H1 (cell line): ENCODE data around the gene UFM1. TPM values are rescaled to one million over a fixed set of nuclear protein-coding genes. Genes with fewer than 3 reads are reported as not detected.

ENCODE experiments used
- CTCF ChIA-PET: fragments of 300-600 bp; sonication (Branson Sonifier 250); formaldehyde crosslinking; loops from one replicate; lab custom pipeline; 2021; ENCODE audit not compliant: partially characterized antibody; lab: Charles Lee
- POLR2A ChIA-PET: fragments of 300-600 bp; sonication (Branson Sonifier 250); formaldehyde crosslinking; loops from one replicate; lab custom pipeline; 2021; ENCODE audit warnings: inconsistent platforms; ENCODE audit not compliant: partially characterized antibody; lab: Charles Lee
- DNase-seq, 2 experiments: peaks; one replicate each; pipeline versions ENCODE4 v3.0.0 to v3.0.0-alpha.2; 2010 to 2022; ENCODE audit warnings: low spot score in 2 of 2, low read depth in 1 of 2, mixed read lengths in 1 of 2
- FAIRE-seq: peaks from 2 replicates; lab custom pipeline; 2011; peaks lifted over from hg19 to GRCh38; lab: Jason Lieb, UNC
- H2AFZ ChIP-seq: 2 replicates; pipeline ENCODE4 v1.8.1; 2012; ENCODE audit warnings: low read length, inconsistent platforms
- H2AK5ac ChIP-seq: 2 replicates; pipeline ENCODE4 v1.6.1; 2013; ENCODE audit warnings: low read depth, low read length
- H2BK120ac ChIP-seq: replicated peaks from 2 replicates; pipeline ENCODE3; 2013; ENCODE audit warnings: low read depth, low read length, inconsistent platforms
- H2BK12ac ChIP-seq: 2 replicates; pipeline ENCODE4 v1.6.1; 2013; ENCODE audit warnings: low read depth, low read length
- H2BK15ac ChIP-seq: 2 replicates; pipeline ENCODE4 v1.6.1; 2013; ENCODE audit warnings: low read length
- H2BK20ac ChIP-seq: 2 replicates; pipeline ENCODE4 v1.6.1; 2013; ENCODE audit warnings: low read length
- H2BK5ac ChIP-seq: 2 replicates; pipeline ENCODE4 v1.6.1; 2013; ENCODE audit warnings: low read depth, low read length
- H3K14ac ChIP-seq: 2 replicates; pipeline ENCODE4 v1.6.1; 2013; ENCODE audit warnings: inconsistent platforms; ENCODE audit not compliant: insufficient read length
- H3K18ac ChIP-seq: 2 replicates; pipeline ENCODE4 v1.6.1; 2013; ENCODE audit warnings: low read length; ENCODE audit errors: extremely low read depth
- H3K23ac ChIP-seq: 2 replicates; pipeline ENCODE4 v1.6.1; 2013; ENCODE audit warnings: inconsistent platforms; ENCODE audit not compliant: insufficient read length
- H3K23me2 ChIP-seq: 2 replicates; pipeline ENCODE4 v1.6.1; 2013; ENCODE audit warnings: low read depth, low read length
- H3K27ac ChIP-seq: 2 replicates; pipeline ENCODE4 v1.6.1; 2011; ENCODE audit warnings: low read depth, low read length, inconsistent platforms
- H3K27me3 ChIP-seq, 4 experiments: replicated peaks in 1 of 4; 1 replicate in 1 of 4; 2 replicates in 3 of 4; pipeline versions ENCODE4 v1.6.1 to v1.8.1; 2011 to 2013; ENCODE audit warnings: low read length in 3 of 4, mild to moderate bottlenecking in 3 of 4, inconsistent platforms in 2 of 4, mixed read lengths in 2 of 4, moderate library complexity in 1 of 4; ENCODE audit not compliant: control insufficient read depth in 3 of 4, insufficient read depth in 3 of 4; ENCODE audit errors: extremely low read depth in 1 of 4
- H3K36me3 ChIP-seq, 4 experiments: 2 replicates each; pipeline versions ENCODE4 v1.6.1 to v1.8.1; 2011 to 2013; ENCODE audit warnings: mild to moderate bottlenecking in 4 of 4, low read length in 3 of 4, moderate library complexity in 2 of 4, control low read depth in 1 of 4, inconsistent platforms in 1 of 4; ENCODE audit not compliant: insufficient read depth in 4 of 4, control insufficient read depth in 2 of 4
- H3K4ac ChIP-seq: replicated peaks from 2 replicates; pipeline ENCODE3; 2013; ENCODE audit warnings: low read length, low read depth, mixed read lengths, inconsistent platforms; ENCODE audit not compliant: insufficient read length
- H3K4me1 ChIP-seq, 4 experiments: replicated peaks in 1 of 4; 1 replicate in 1 of 4; 2 replicates in 3 of 4; pipeline versions ENCODE4 v1.6.1 to v1.8.1; 2011 to 2013; ENCODE audit warnings: low read length in 3 of 4, inconsistent platforms in 2 of 4, mixed read lengths in 1 of 4; ENCODE audit not compliant: insufficient read depth in 4 of 4, control insufficient read depth in 3 of 4
- H3K4me2 ChIP-seq, 2 experiments: 2 replicates each; pipeline versions ENCODE4 v1.6.1 to v1.8.1; 2011 to 2013; ENCODE audit warnings: low read depth in 2 of 2, low read length in 2 of 2, control low read depth in 1 of 2, inconsistent platforms in 1 of 2, mild to moderate bottlenecking in 1 of 2; ENCODE audit not compliant: insufficient read depth in 1 of 2
- H3K4me3 ChIP-seq, 4 experiments: fragments of 200-600, 300-600 bp in 1 of 4; sonication (generic), shearing (Covaris generic), sonication (Bioruptor Twin) in 1 of 4; 2 replicates each; pipeline versions ENCODE4 v1.5.1 to v1.8.1; 2011 to 2016; ENCODE audit warnings: low read length in 4 of 4, low read depth in 3 of 4, control low read depth in 2 of 4, inconsistent platforms in 2 of 4, mild to moderate bottlenecking in 2 of 4, mixed read lengths in 1 of 4, moderate library complexity in 1 of 4; ENCODE audit not compliant: insufficient read depth in 2 of 4; ENCODE audit errors: extremely low read depth in 1 of 4
- H3K56ac ChIP-seq: replicated peaks from 2 replicates; pipeline ENCODE3; 2013; ENCODE audit warnings: low read depth, mild to moderate bottlenecking, mixed read lengths, low read length, inconsistent platforms; ENCODE audit not compliant: insufficient read length
- H3K79me1 ChIP-seq: 2 replicates; pipeline ENCODE4 v1.6.1; 2013; ENCODE audit warnings: low read depth, low read length, control low read depth
- H3K79me2 ChIP-seq, 2 experiments: 2 replicates each; pipeline versions ENCODE4 v1.6.1 to v1.8.1; 2012 to 2013; ENCODE audit warnings: low read length in 2 of 2, mild to moderate bottlenecking in 2 of 2, inconsistent platforms in 1 of 2; ENCODE audit not compliant: insufficient read depth in 2 of 2, control insufficient read depth in 1 of 2
- H3K9ac ChIP-seq, 4 experiments: replicated peaks in 1 of 4; 1 replicate in 1 of 4; 2 replicates in 3 of 4; pipeline versions ENCODE4 v1.6.1 to v1.8.1; 2011 to 2013; ENCODE audit warnings: low read depth in 3 of 4, low read length in 3 of 4, control low read depth in 2 of 4, mild to moderate bottlenecking in 2 of 4, moderate library complexity in 2 of 4, inconsistent platforms in 1 of 4; ENCODE audit errors: extremely low read depth in 1 of 4
- H3K9me3 ChIP-seq, 2 experiments: 2 replicates each; pipeline versions ENCODE4 v1.6.1 to v1.8.1; 2012 to 2013; ENCODE audit warnings: mild to moderate bottlenecking in 2 of 2, moderate library complexity in 2 of 2, control low read depth in 1 of 2, inconsistent platforms in 1 of 2, low read depth in 1 of 2, low read length in 1 of 2, mixed read lengths in 1 of 2; ENCODE audit not compliant: insufficient read depth in 2 of 2
- H4K20me1 ChIP-seq, 2 experiments: replicated peaks in 1 of 2; 2 replicates each; pipeline versions ENCODE3 to v1.8.1; 2011 to 2013; ENCODE audit warnings: inconsistent platforms in 2 of 2, low read length in 2 of 2, mild to moderate bottlenecking in 1 of 2; ENCODE audit not compliant: insufficient read depth in 2 of 2, control insufficient read depth in 1 of 2
- H4K5ac ChIP-seq: 2 replicates; pipeline ENCODE4 v1.6.1; 2013; ENCODE audit warnings: low read length, low read depth, mixed read lengths, inconsistent platforms; ENCODE audit not compliant: insufficient read length
- H4K8ac ChIP-seq: 2 replicates; pipeline ENCODE4 v1.8.0; 2013; ENCODE audit warnings: mild to moderate bottlenecking, moderate library complexity, low read length, inconsistent platforms; ENCODE audit not compliant: insufficient read depth; ENCODE audit errors: extremely low read depth
- H4K91ac ChIP-seq: replicated peaks from 2 replicates; pipeline ENCODE3; 2013; ENCODE audit warnings: low read length, mixed read lengths, inconsistent platforms; ENCODE audit not compliant: insufficient read length
- CHD1 ChIP-seq: IDR thresholded peaks from 2 replicates; pipeline ENCODE4 v1.6.1; 2012; ENCODE audit warnings: low read depth, low read length, improper control_type of control experiment
- HDAC2 ChIP-seq, 2 experiments: fragments of 300-600 bp in 1 of 2; sonication (generic) in 1 of 2; IDR thresholded peaks; 2 replicates each; pipeline ENCODE4 v1.6.1; 2011 to 2012; ENCODE audit warnings: low read depth in 2 of 2, low read length in 2 of 2, mild to moderate bottlenecking in 2 of 2, moderate library complexity in 2 of 2, borderline replicate concordance in 1 of 2, inconsistent platforms in 1 of 2
- KDM1A ChIP-seq: fragments of 200-600, 300-600 bp; sonication (generic); IDR thresholded peaks from 2 replicates; pipeline ENCODE4 v1.7.1; 2016; ENCODE audit warnings: mild to moderate bottlenecking, low read length, borderline replicate concordance
- KDM5A ChIP-seq: fragments of 200-600 bp; IDR thresholded peaks from 2 replicates; pipeline ENCODE4 v1.7.1; 2012; ENCODE audit warnings: mild to moderate bottlenecking, low read length, inconsistent platforms, mixed read lengths
- MAFK ChIP-seq: IDR thresholded peaks from 2 replicates; pipeline ENCODE4 v1.6.1; 2012; ENCODE audit warnings: low read depth, mild to moderate bottlenecking, improper control_type of control experiment, low read length
- MAX ChIP-seq: IDR thresholded peaks from 2 replicates; pipeline ENCODE4 v1.6.1; 2012; ENCODE audit warnings: inconsistent platforms
- RAD21 ChIP-seq, 2 experiments: IDR thresholded peaks in 1 of 2; conservative IDR thresholded peaks in 1 of 2; 2 replicates each; pipeline ENCODE4 v1.6.1; 2011; ENCODE audit warnings: low read depth in 2 of 2, low read length in 2 of 2, improper control_type of control experiment in 1 of 2, inconsistent platforms in 1 of 2, mild to moderate bottlenecking in 1 of 2, moderate library complexity in 1 of 2
- RNF2 ChIP-seq: fragments of 200-900, 300-1000 bp; sonication (generic); IDR thresholded peaks from 2 replicates; pipeline ENCODE4 v1.7.1; 2016; ENCODE audit warnings: borderline replicate concordance, low read depth, mild to moderate bottlenecking, antibody characterized with exemption, low read length; ENCODE audit not compliant: poor library complexity, severe bottlenecking; ENCODE audit errors: missing control alignments
- SAP30 ChIP-seq: fragments of 300-600 bp; sonication (generic); IDR thresholded peaks from 2 replicates; pipeline ENCODE4 v1.7.1; 2012; ENCODE audit warnings: low read length, moderate library complexity, mild to moderate bottlenecking, inconsistent platforms; ENCODE audit not compliant: insufficient read depth, insufficient replicate concordance
- SP2 ChIP-seq: IDR thresholded peaks from 2 replicates; pipeline ENCODE4 v1.6.1; 2012; ENCODE audit warnings: mild to moderate bottlenecking, low read length, inconsistent platforms
- SUZ12 ChIP-seq: fragments of 200-600 bp; sonication (generic); IDR thresholded peaks from 2 replicates; pipeline ENCODE4 v1.6.1; 2012; ENCODE audit warnings: mild to moderate bottlenecking, inconsistent platforms, low read length, moderate library complexity, mixed read lengths
- TBP ChIP-seq: IDR thresholded peaks from 2 replicates; pipeline ENCODE4 v1.6.1; 2011; ENCODE audit warnings: low read depth, low read length, improper control_type of control experiment
- TCF12 ChIP-seq: IDR thresholded peaks from 2 replicates; pipeline ENCODE4 v1.6.1; 2011; ENCODE audit warnings: low read depth, mild to moderate bottlenecking, low read length
- WGBS, 2 experiments: shearing (Covaris generic) in 1 of 2; methylation state at CpG; one replicate each; pipeline versions ENCODE4 v1.1.6 to v1.1.7; 2013 to 2015; ENCODE audit warnings: low lambda C conversion rate in 2 of 2, mixed read lengths in 2 of 2, inconsistent platforms in 1 of 2, low coverage in 1 of 2, missing lambda C conversion rate in 1 of 2; ENCODE audit not compliant: insufficient replicate concordance in 2 of 2, insufficient coverage in 1 of 2, insufficient read length in 1 of 2; ENCODE audit errors: extremely low coverage in 1 of 2, missing lambda C conversion rate in 1 of 2; 5-methylcytosine and 5-hydroxymethylcytosine counted together
- polyA plus RNA-seq, 7 experiments: library from polyadenylated mRNA; depleted of rRNA in 3 of 7; stranded (reverse) in 5 of 7; unstranded in 2 of 7; fragments of >200 nt in 5 of 7; fragments of 200-250 nt in 2 of 7; gene quantifications; 1 replicate in 5 of 7; 2 replicates in 1 of 7; 4 replicates in 1 of 7; pipeline versions ENCODE4 v1.2.1 to v1.2.3, GENCODE V29; 2011 to 2013; ENCODE audit warnings: missing spikeins in 2 of 7, mixed read lengths in 2 of 7
- total RNA-seq: library from RNA; stranded (reverse); fragmentation: NEBNext Ultra II Directional; extraction: Animal tissue kit (Norgen Biotek cat#: 25700); gene quantifications from 2 replicates; pipeline ENCODE4 v1.2.1, GENCODE V29; 2021

Gene UFM1
- total and polyA plus RNA-seq, 2 of the 8 experiments (the other 6 are each of a cell fraction or from before 2014, with no cell fraction given), result 16.0 to 34.3 TPM

DNA sequence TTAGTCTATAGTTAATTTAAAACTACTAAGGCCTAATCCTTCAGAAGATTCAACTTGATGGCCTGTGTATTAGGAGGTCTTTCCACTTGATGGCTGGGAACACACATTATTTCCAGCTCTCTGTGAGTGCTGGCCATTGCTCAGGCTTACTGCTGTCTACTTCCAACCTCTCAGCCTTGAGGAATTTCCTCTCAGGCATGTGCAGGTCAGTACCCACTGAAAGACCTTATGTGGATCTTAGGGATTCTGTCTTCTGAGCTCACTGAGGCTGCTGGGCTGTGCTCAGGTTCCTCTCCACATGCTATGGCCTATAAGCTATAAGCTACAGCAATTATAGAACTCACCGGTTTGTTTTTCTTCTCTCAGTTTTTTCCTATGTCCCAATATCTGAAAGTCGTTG, 11.6 kb upstream of the UFM1 start:
- 76% methylated on average over 2 of the region's 2 CpGs; no CpG with 5 or more reads in 1 of the 2 experiments for WGBS, 2 experiments
- H3K23ac ChIP-seq, result no peak overlapping the region
- 0 out of 2 replicates have a peak overlapping the region, but pooled peaks have one; percentile 23 for H2BK12ac ChIP-seq
- no peak overlapping the region for H3K4me2 ChIP-seq
- no peaks in the 10 kb centered on the region for H3K27me3 ChIP-seq
- no peak overlapping the region for H3K56ac ChIP-seq
- no peak overlapping the region for H3K4me3 ChIP-seq
- no peak overlapping the region for H3K4ac ChIP-seq
- no peaks in the 10 kb centered on the region for H4K20me1 ChIP-seq
- no peak overlapping the region for H4K91ac ChIP-seq
- no peak overlapping the region for H3K14ac ChIP-seq
- no peak for DNase-seq
- no peak for FAIRE-seq
- ChIA-PET POLR2A (no interaction called here), CTCF (interaction anchor here (0.7 to 0.8 kb wide), 2 partner anchors 20 to 140 kb away, joined by 3 read pairs; no protein-coding TSS in a partner anchor)
- no peak overlapping the region for H3K18ac ChIP-seq
- H2AFZ ChIP-seq, result peak overlapping the region; percentile 71
- H2AK5ac ChIP-seq, result no peak overlapping the region
- no peak overlapping the region for H2BK120ac ChIP-seq
- H3K9ac ChIP-seq, result no peak overlapping the region
- no peak overlapping the region for H4K5ac ChIP-seq
- H2BK15ac ChIP-seq, result no peak overlapping the region
- H3K27ac ChIP-seq, result no peak overlapping the region
- H3K9me3 ChIP-seq, result no peaks in the 10 kb centered on the region
- H3K79me1 ChIP-seq, result no peaks in the 10 kb centered on the region
- no peak overlapping the region for H2BK20ac ChIP-seq
- no peaks in the 10 kb centered on the region; the same call in 1 of the 2 replicates for H3K23me2 ChIP-seq
- H2BK5ac ChIP-seq, result no peak overlapping the region
- H3K79me2 ChIP-seq, result no peaks in the 10 kb centered on the region
- H3K4me1 ChIP-seq, result peaks cover 0 to 2% (median 0%) of the 10 kb centered on the region in 4 experiments; a peak in 3 of 7 replicates
- no peak overlapping the region for H4K8ac ChIP-seq
- no peaks in the 10 kb centered on the region for H3K36me3 ChIP-seq
- no peak for TF ChIP-seq TCF12
- no peak for TF ChIP-seq TBP
- no peak for TF ChIP-seq MAFK
- TF ChIP-seq HDAC2 (IDR thresholded peaks at IDR 0.05; ENCODE audit: borderline replicate concordance in 1 of 2, low read depth in 2 of 2, low read length in 2 of 2), result no peak
- no peak for TF ChIP-seq CHD1
- TF ChIP-seq MAX, result no peak
- no peak for TF ChIP-seq SUZ12
- TF ChIP-seq RAD21 (IDR thresholded peaks at IDR 0.05 in 1 of 2, conservative IDR thresholded peaks at IDR 0.05 in 1 of 2; ENCODE audit: low read depth in 2 of 2, low read length in 2 of 2), result no peak
- TF ChIP-seq SAP30, result no peak
- TF ChIP-seq RNF2, result no peak
- no peak for TF ChIP-seq SP2
- no peak for TF ChIP-seq KDM1A
- no peak for TF ChIP-seq KDM5A
